Nephron progenitor cell (in vitro differentiated cells): ENCODE results near the gene PRKCA.

ENCODE experiments used
- DNase-seq: peaks from one replicate; pipeline ENCODE4 v3.0.0; 2021
- H3K27ac Mint-ChIP-seq: 2 replicates; pipeline ENCODE4 v1.8.0; 2021; ENCODE audit warnings: mild to moderate bottlenecking, moderate library complexity, mixed read lengths
- H3K27me3 Mint-ChIP-seq: 2 replicates; pipeline ENCODE4 v1.8.0; 2021; ENCODE audit warnings: mild to moderate bottlenecking, low read depth, mixed read lengths; ENCODE audit not compliant: poor library complexity
- H3K36me3 Mint-ChIP-seq: 2 replicates; pipeline ENCODE4 v1.8.0; 2021; ENCODE audit warnings: low read depth, mixed read lengths
- H3K4me1 Mint-ChIP-seq: 2 replicates; pipeline ENCODE4 v1.8.0; 2021; ENCODE audit warnings: mixed read lengths
- H3K4me3 Mint-ChIP-seq: 2 replicates; pipeline ENCODE4 v1.8.0; 2021; ENCODE audit warnings: mild to moderate bottlenecking, moderate library complexity, mixed read lengths
- H3K9me3 Mint-ChIP-seq: 2 replicates; pipeline ENCODE4 v1.8.0; 2021; ENCODE audit warnings: mild to moderate bottlenecking, moderate library complexity, mixed read lengths
- TF ChIP-seq, protein P1 (sequence below): fragments of 200-600 bp; sonication (generic); IDR thresholded peaks from 2 replicates; pipeline ENCODE4 v1.5.0; 2021; ENCODE audit warnings: antibody characterized with exemption

PRKCA gene

DNA sequence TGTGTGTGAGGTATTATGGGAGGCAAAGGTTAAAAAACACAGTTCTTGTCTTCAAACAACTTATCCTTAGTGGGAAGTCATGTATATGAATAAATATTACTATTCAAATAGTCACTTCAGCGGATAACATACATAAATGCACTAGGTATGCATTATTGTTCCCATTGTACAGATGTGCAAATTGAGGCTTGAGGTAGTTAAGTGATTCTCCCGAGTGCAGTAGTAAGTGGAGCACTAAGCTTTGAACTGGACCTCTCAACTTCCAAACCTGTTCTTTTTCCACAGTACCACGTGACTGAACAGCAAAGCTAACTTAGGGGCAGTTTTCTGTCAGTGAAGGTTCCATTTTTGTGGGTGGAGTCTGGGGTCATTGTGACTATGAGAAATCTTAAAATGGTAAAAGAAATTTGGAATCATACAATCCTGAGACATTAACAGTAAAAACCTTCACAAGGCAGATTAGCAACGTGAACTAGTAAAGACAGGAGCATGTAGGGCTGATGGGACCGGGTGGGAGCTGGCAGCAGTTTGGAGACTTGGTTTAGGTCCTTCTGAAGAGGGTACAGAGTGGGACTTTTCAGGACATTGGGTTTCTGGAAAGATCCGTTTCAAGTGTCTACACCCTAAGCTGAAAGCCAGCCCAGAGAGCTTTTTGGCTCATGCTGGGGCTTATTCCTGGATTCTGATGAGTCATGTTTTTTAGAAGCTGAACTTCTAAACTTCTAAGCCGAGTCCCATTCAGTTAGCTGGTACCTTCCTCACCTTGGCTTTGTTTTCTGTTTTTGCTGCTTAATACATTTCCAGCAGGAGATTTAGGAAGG, 204.9 kb downstream of the PRKCA start:
- H3K4me3 Mint-ChIP-seq: no peak overlapping the region
- peaks cover 18% of the 10 kb centered on the region for H3K4me1 Mint-ChIP-seq
- TF ChIP-seq, protein P1, sequence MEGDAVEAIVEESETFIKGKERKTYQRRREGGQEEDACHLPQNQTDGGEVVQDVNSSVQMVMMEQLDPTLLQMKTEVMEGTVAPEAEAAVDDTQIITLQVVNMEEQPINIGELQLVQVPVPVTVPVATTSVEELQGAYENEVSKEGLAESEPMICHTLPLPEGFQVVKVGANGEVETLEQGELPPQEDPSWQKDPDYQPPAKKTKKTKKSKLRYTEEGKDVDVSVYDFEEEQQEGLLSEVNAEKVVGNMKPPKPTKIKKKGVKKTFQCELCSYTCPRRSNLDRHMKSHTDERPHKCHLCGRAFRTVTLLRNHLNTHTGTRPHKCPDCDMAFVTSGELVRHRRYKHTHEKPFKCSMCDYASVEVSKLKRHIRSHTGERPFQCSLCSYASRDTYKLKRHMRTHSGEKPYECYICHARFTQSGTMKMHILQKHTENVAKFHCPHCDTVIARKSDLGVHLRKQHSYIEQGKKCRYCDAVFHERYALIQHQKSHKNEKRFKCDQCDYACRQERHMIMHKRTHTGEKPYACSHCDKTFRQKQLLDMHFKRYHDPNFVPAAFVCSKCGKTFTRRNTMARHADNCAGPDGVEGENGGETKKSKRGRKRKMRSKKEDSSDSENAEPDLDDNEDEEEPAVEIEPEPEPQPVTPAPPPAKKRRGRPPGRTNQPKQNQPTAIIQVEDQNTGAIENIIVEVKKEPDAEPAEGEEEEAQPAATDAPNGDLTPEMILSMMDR: no peak

DNA sequence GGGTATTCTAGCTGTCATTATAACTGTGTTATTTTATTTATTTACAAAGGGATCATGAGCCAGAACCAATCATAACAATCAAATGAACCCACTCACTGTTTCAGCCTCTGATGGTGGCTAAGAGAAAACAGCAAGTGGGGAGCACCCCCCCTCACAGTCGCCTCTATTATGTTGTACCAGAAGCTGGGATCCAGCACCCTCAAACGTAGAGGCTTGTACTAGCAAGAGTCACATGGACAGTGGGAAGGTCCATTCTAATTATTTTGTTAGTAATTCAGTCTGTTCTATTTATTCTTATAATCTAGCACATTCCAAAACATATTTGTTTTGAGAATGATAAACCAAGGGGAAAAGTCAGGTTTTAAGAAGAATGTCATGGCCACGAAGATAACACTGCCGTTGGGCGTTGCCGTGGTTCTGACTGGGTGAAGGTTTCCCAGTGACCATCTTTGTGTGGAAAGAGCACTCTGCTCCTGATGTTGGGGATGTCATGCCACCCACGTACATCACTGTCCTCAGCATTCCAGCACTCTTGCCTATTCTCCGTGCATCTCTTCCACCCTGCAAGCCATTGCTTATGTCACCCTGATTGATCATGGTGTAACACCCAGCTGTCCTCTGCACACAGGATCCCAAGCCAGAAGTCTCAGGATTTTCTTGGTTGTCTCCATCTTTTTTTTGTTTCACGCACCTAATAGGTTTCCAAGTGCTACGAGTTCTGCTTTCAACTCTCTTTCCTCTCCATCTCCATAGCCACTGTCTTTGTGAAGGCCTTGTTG, 205.8 kb downstream of the PRKCA start:
- no peaks in the 10 kb centered on the region for H3K9me3 Mint-ChIP-seq
- H3K36me3 Mint-ChIP-seq: no peaks in the 10 kb centered on the region
- no peak for DNase-seq
- H3K27ac Mint-ChIP-seq: no peak overlapping the region
- no peak overlapping the region for H3K4me3 Mint-ChIP-seq
- peaks cover 4% of the 10 kb centered on the region for H3K27me3 Mint-ChIP-seq
- peaks cover 11% of the 10 kb centered on the region for H3K4me1 Mint-ChIP-seq
- TF ChIP-seq, protein P1: no peak

More for the DNA sequence above, 204.9 kb downstream of the PRKCA start:
- DNase-seq: no peak
- H3K27me3 Mint-ChIP-seq: peaks cover 4% of the 10 kb centered on the region
- H3K27ac Mint-ChIP-seq: no peak overlapping the region
- no peaks in the 10 kb centered on the region for H3K36me3 Mint-ChIP-seq
- no peaks in the 10 kb centered on the region for H3K9me3 Mint-ChIP-seq

DNA sequence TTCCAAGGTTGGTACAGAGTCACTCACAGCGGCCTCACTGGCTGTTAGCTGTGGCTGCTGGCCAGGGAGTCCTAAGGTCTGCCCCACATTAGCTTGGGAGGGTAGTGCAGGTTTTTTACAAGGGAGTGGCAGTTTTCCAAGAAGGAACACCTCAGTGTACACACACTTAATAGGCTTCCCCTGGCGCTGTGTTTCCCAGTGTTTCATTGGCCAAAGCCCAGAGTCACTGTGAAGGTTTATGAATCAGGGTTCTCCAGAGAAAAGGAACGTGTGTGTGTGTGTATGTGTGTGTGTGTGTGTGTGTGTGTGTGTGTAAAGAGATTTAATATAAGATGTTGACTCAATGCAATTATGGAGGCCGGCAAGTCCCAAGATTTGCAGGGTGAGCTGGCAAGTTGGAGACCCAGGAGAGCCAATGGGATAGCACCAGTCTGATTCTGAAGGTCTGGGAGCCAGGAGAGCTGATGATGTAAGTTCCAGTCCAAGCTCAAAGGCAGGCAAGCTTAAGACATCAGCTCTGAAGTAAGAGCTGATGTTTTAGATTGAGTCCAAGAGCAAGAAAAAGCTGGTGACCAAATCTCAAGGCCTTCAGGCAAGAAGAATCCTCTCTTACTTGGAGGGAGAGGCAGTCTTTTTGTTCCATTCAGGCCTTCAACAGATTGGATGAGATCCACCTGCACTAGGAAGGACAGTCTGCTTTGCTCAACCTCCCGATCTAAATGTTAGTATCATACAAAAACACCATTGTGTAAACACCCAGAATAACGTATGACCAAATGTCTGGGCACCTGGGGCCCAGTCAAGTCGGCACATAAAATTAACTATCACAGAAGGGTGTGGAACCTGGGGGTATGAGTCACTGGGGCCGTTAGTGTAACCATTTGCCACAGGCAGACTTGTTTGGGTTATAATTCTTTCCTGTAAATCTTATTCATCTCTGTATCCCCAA, 206.8 kb downstream of the PRKCA start:
- TF ChIP-seq, protein P1: no peak
- Mint-ChIP-seq H3K4me3 (no peak overlapping the region), H3K4me1 (peaks cover 1% of the 10 kb centered on the region), H3K27me3 (peaks cover 4% of the 10 kb centered on the region), H3K9me3 (no peaks in the 10 kb centered on the region), H3K27ac (peak overlapping the region; percentile 75), H3K36me3 (no peaks in the 10 kb centered on the region)
- DNase-seq: no peak

DNA sequence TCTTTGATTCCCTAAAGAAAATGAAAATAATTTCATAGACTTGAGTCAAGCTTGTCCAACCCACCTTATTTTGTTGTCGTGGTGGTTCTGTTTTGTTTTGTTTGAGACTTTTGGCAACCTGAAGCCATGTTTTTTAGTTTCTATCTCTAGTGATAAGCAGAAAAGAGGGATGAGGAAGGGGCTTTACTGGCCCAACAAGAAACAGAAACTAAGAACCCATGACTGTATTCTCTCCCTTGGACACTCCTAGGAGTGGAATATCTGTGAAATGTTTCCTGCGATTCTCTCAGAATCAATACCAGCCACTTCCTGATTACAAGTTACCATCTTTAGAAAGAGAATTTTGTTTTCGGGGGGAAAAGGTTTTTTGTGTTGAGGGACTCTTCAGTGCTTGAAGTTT, 207.5 kb downstream of the PRKCA start:
- Mint-ChIP-seq H3K4me1 (no peaks in the 10 kb centered on the region), H3K27ac (peak overlapping the region; percentile 75)
- TF ChIP-seq, protein P1: no peak

DNA sequence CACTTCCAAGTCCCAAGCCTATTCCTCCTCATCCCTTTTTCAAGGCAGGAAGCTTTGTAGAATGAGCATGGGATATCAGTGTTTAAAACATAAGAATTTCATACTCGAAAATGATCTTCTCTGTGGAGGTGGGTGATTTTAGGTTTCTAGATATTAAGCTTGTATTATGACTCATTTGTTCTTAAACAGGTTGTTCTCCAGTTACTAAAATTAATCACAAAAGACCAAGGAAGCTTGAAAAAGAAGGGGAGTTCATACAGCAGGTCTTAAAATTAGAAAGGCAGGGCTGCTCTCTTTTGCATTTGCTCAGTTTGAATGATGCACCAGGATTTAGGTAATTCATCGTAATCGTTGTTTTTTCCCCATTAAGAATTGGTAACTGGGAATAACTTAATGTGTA, 208.7 kb downstream of the PRKCA start:
- no peaks in the 10 kb centered on the region for H3K4me1 Mint-ChIP-seq
- TF ChIP-seq, protein P1: no peak
- peaks cover 8% of the 10 kb centered on the region for H3K27me3 Mint-ChIP-seq
- H3K27ac Mint-ChIP-seq: no peak overlapping the region
- H3K4me3 Mint-ChIP-seq: no peak overlapping the region
- no peak for DNase-seq
- no peaks in the 10 kb centered on the region for H3K36me3 Mint-ChIP-seq
- no peaks in the 10 kb centered on the region for H3K9me3 Mint-ChIP-seq

More for the DNA sequence above, 207.5 kb downstream of the PRKCA start:
- Mint-ChIP-seq H3K36me3 (no peaks in the 10 kb centered on the region), H3K9me3 (no peaks in the 10 kb centered on the region), H3K4me3 (no peak overlapping the region), H3K27me3 (peaks cover 4% of the 10 kb centered on the region)
- no peak for DNase-seq
